Measurements from ENCODE around the gene COBL. TPM values are rescaled to one million over a fixed set of nuclear protein-coding genes. Genes with fewer than 3 reads are reported as not detected.

Gene COBL
- total RNA-seq, 2 donors from 2014 or later: not detected

- DNase-seq (ENCODE audit: low spot score in 2 of 2) (no peak), ATAC-seq (no peak)
- no peaks in the 10 kb centered on the region for H3K36me3 Mint-ChIP-seq
These were observed 21.0 kb downstream of the COBL start for GRCh38 chr7:51295440-51296245.

GRCh38 chr7:51292596-51292995, 24.0 kb downstream of the COBL start:
- no peaks in the 10 kb centered on the region for H3K9me3 Mint-ChIP-seq
- no peaks in the 10 kb centered on the region for H3K36me3 Mint-ChIP-seq
- H3K27ac Mint-ChIP-seq: no peak overlapping the region
- DNase-seq (ENCODE audit: low spot score in 2 of 2) (no peak), ATAC-seq (no peak)

More at GRCh38 chr7:51295440-51296245, 21.0 kb downstream of the COBL start:
- H3K27ac Mint-ChIP-seq: no peak overlapping the region
- H3K9me3 Mint-ChIP-seq: no peaks in the 10 kb centered on the region

GRCh38 chr7:51290702-51291540, 25.7 kb downstream of the COBL start:
- Mint-ChIP-seq H3K27ac (no peak overlapping the region), H3K9me3 (no peaks in the 10 kb centered on the region), H3K36me3 (no peaks in the 10 kb centered on the region)
- ATAC-seq (no peak), DNase-seq (ENCODE audit: low spot score in 2 of 2) (no peak)

DNA sequence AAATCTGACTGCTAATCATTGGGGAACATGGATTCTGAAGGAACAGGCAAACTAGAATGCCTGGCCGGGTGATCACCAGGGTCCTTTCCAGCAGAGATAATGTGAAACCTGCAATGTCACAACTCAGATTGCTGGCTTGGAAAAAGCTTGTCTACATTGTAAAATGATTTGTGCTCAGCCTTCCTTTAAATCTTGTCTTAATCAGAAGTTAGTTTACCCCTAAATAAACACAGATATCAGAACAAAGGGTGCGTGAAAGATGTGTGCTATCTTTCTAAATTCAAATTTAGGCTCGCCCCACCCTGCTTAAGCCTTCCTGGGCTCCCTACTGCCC, 26.3 kb downstream of the COBL start:
- H3K9me3 Mint-ChIP-seq: no peaks in the 10 kb centered on the region
- ATAC-seq (no peak), DNase-seq (ENCODE audit: low spot score in 2 of 2) (no peak)
- H3K27ac Mint-ChIP-seq: no peak overlapping the region
- no peaks in the 10 kb centered on the region for H3K36me3 Mint-ChIP-seq

- no peaks in the 10 kb centered on the region for H3K36me3 Mint-ChIP-seq
These were observed 26.8 kb downstream of the COBL start for GRCh38 chr7:51289623-51290303.

GRCh38 chr7:51288896-51289622, 27.6 kb downstream of the COBL start:
- Mint-ChIP-seq H3K36me3 (no peaks in the 10 kb centered on the region), H3K27ac (no peak overlapping the region)

More at GRCh38 chr7:51289623-51290303, 26.8 kb downstream of the COBL start:
- Mint-ChIP-seq H3K27ac (no peak overlapping the region), H3K9me3 (no peaks in the 10 kb centered on the region)
- DNase-seq (ENCODE audit: low spot score in 2 of 2) (no peak), ATAC-seq (no peak)

GRCh38 chr7:51286401-51286800, 30.2 kb downstream of the COBL start:
- Mint-ChIP-seq H3K27ac (no peak overlapping the region), H3K36me3 (no peaks in the 10 kb centered on the region), H3K9me3 (peaks cover 4 to 12% of the 10 kb centered on the region in 2 donors)
- no peak for ATAC-seq
- no peak for DNase-seq (ENCODE audit: low spot score in 2 of 2)

More at GRCh38 chr7:51288896-51289622, 27.6 kb downstream of the COBL start:
- ATAC-seq (no peak), DNase-seq (ENCODE audit: low spot score in 2 of 2) (no peak)
- H3K9me3 Mint-ChIP-seq: no peaks in the 10 kb centered on the region

- H3K27ac Mint-ChIP-seq: no peak overlapping the region
- H3K36me3 Mint-ChIP-seq: peaks cover 0 to 8% of the 10 kb centered on the region in 2 donors
- DNase-seq (ENCODE audit: low spot score in 2 of 2) (no peak), ATAC-seq (no peak)
- peaks cover 4 to 12% of the 10 kb centered on the region in 2 donors for H3K9me3 Mint-ChIP-seq
These were observed 36.5 kb downstream of the COBL start for GRCh38 chr7:51280156-51280555.

DNA sequence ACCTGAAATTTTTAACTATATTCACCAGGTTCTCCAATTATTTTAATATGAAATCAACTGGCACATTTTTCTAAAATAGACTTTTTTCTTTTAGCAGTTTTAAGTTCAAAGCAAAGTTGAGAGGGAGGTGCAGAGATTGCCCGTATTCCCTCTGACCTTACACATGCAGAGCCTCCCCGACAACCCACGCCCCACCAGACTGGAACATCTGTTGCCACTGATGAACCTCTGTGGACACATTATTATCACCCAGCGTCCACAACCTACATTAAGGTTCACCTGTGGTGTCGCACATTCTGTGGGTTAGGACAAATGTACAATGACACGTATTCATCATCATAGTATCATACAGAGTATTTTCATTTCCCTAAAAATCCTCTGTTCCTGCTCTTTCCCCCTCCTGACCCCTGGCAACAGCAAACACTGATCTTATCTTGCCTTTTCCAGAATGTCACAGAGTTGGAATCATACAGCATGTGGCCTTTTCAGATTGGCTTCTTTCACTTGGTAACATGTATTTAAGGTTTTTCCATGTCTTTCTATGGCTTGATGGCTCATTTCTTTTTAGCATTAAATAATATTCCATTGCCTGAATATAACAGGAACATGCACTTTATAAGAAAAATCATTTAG, 37.1 kb downstream of the COBL start:
- DNase-seq (ENCODE audit: low spot score in 2 of 2): no peak
- peaks cover 0 to 8% of the 10 kb centered on the region in 2 donors for H3K36me3 Mint-ChIP-seq
- H3K27ac Mint-ChIP-seq: no peak overlapping the region
- ATAC-seq: no peak
- H3K9me3 Mint-ChIP-seq: peaks cover 4 to 12% of the 10 kb centered on the region in 2 donors

- Mint-ChIP-seq H3K9me3 (peaks cover 4 to 12% of the 10 kb centered on the region in 2 donors), H3K36me3 (peaks cover 0 to 8% of the 10 kb centered on the region in 2 donors), H3K27ac (no peak overlapping the region)
- no peak for DNase-seq (ENCODE audit: low spot score in 2 of 2)
- no peak for ATAC-seq
These were observed 37.8 kb downstream of the COBL start for GRCh38 chr7:51278797-51279196.

DNA sequence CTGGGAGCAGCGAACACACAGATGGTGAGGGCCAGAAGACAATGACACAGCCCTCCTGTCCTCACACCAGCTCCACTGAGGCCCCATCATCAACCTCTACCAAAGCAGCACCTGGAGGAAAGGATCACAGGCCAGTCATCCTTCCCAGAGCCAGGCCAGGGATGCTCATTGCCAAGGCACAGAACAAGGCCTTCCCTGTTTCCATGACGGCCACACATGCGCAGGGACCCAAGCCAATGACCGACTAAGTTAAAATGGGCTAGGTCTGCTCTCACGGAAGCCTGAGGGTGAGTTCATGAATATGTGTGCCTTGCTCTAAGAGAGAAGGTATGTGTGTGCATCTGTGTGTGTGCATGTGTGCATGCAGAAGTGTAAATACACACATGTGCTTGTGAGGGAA, 39.6 kb downstream of the COBL start:
- H3K27ac Mint-ChIP-seq: no peak overlapping the region
- DNase-seq (ENCODE audit: low spot score in 2 of 2): no peak
- ATAC-seq: no peak
- H3K36me3 Mint-ChIP-seq: peaks cover 0 to 8% of the 10 kb centered on the region in 2 donors
- H3K9me3 Mint-ChIP-seq: no peaks in the 10 kb centered on the region

DNA sequence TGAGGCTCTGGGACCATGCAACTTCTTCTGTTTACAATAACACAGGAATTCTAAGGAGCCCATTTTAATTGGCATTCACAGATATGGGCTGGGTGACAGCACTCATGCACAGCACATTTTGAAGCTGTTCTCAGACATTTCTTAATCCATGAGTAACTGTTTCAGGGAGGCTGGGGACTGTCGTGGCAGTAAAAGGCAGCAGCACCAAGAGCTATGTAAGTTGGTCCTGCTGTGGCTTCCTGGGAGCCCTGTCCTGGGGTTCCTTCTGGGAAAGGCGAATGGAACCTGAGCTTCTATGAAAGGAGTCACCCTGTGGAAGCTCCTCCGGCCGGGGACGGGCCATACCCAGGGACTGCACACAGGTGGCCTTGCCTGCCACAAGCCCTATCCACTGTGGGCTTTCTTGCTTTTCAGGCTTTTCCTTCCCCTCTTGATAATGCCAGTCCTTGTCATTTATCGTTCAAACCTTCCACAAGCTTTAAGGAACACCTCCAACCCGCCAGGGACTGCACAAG, 40.5 kb downstream of the COBL start:
- no peaks in the 10 kb centered on the region for H3K9me3 Mint-ChIP-seq
- H3K27ac Mint-ChIP-seq: no peak overlapping the region
- H3K36me3 Mint-ChIP-seq: peaks cover 0 to 8% of the 10 kb centered on the region in 2 donors
- no peak for ATAC-seq
- no peak for DNase-seq (ENCODE audit: low spot score in 2 of 2)

DNA sequence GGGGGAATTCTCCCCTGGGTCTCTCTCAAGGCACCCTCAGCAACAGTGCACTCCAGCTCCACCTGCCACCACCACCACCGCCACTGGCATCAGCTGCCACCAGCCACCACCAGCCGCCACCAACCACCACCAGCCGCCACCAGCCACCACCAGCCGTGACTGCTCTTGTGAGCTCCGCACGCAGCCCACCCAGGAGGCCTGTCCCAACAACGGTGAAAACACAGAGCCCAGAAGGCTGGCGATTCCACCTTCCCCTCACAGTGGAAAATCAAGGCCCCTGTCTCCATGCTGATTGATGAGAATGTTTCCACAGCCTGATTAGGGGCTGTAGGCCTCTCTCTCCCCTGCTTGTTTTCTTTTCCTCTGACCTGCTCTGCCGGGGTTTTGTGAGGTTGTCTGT, 41.1 kb downstream of the COBL start:
- DNase-seq (ENCODE audit: low spot score in 2 of 2): no peak
- ATAC-seq: no peak
- peaks cover 0 to 4% of the 10 kb centered on the region in 2 donors for H3K36me3 Mint-ChIP-seq
- no peaks in the 10 kb centered on the region for H3K9me3 Mint-ChIP-seq
- no peak overlapping the region for H3K27ac Mint-ChIP-seq

- Mint-ChIP-seq H3K27ac (no peak overlapping the region), H3K9me3 (no peaks in the 10 kb centered on the region), H3K36me3 (no peaks in the 10 kb centered on the region)
- ATAC-seq: no peak
- DNase-seq (ENCODE audit: low spot score in 2 of 2): no peak
These were observed 41.7 kb downstream of the COBL start for GRCh38 chr7:51274955-51275354.

DNA sequence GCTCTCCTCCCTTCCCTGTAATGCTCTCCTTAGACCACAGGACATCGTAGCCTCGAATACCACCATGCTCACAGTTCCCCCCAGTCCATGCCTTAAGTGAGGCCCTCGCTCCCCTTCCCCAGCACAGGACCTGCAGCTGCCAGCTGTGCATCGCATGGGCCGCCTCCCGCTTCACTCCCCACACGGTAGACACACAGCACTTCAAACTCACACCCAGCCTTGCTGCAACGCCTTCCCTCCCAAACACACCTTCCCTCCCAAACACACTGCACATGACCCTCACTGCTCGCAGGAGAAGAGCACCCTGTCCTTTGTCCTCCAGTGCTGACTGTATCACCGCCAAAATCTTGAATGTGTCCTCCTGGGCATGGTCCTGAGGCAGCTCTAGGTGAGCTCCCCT, 42.6 kb downstream of the COBL start:
- Mint-ChIP-seq H3K36me3 (no peaks in the 10 kb centered on the region), H3K9me3 (no peaks in the 10 kb centered on the region), H3K27ac (no peak overlapping the region)
- no peak for ATAC-seq
- DNase-seq (ENCODE audit: low spot score in 2 of 2): no peak

DNA sequence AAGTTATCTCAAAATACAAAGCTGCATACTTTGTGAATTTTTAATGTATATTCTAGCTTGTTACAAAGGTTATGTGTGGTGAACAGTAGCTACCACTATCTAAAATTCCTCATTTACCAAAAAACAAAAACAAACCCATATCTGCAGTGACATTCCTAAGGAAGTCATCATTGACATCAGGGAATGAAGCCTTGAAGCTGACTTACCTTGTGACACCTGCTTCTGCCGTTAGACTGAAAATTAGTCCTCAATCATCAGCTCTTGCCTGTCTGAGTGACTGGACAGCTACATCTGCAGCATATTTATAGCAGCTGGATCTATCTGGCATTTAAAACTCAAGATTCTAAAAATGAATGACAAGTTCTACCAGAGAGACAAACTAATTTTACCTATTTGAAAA, 43.2 kb downstream of the COBL start:
- no peak for DNase-seq (ENCODE audit: low spot score in 2 of 2)
- Mint-ChIP-seq H3K27ac (no peak overlapping the region), H3K36me3 (no peaks in the 10 kb centered on the region), H3K9me3 (no peaks in the 10 kb centered on the region)
- no peak for ATAC-seq
